HG03354 (cell line): ENCODE measurements around the gene ZNF778.

Source experiments
- ATAC-seq: cut with Tn5 transposase; IDR thresholded peaks from one replicate; pipeline ENCODE4 v1.9.1; 2021; ENCODE audit warnings: mild to moderate bottlenecking; ENCODE audit not compliant: unreplicated experiment, poor library complexity, severe bottlenecking

ZNF778 gene

DNA sequence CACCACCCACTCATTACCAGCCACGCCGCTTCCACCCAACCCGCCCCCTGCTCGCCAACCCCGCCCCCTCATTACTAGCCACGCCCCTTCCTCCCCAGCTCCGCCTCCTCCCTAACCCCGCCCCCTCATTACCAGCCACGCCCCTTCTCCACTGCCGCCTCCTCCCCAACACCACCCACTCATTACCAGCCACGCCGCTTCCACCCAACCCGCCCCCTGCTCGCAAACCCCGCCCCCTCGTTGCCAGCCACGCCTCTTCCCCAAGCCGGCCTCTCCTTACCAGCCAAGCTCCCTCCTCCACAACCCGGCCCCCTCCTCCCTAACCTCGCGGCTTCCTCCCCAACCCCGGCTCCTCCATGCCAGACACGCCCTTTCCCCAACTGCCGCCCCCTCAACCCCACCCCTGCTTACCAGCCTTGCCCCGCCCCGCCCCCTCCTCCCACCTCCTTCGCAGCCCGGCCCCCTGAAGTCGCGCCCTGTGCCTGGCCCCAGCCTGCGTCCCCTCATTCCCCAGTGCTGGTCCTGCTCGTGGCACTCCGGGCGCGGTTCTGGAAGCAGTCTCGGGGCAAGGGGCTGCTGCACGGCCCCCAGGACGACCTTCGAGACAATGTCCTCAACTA is 24.4 kb upstream of the ZNF778 start:
- ATAC-seq, result no peak

- ATAC-seq, result no peak
These were observed 23.8 kb upstream of the ZNF778 start for GRCh38 chr16:89193576-89194293.

- no peak for ATAC-seq
These were observed 22.9 kb upstream of the ZNF778 start for GRCh38 chr16:89194340-89195311.

DNA sequence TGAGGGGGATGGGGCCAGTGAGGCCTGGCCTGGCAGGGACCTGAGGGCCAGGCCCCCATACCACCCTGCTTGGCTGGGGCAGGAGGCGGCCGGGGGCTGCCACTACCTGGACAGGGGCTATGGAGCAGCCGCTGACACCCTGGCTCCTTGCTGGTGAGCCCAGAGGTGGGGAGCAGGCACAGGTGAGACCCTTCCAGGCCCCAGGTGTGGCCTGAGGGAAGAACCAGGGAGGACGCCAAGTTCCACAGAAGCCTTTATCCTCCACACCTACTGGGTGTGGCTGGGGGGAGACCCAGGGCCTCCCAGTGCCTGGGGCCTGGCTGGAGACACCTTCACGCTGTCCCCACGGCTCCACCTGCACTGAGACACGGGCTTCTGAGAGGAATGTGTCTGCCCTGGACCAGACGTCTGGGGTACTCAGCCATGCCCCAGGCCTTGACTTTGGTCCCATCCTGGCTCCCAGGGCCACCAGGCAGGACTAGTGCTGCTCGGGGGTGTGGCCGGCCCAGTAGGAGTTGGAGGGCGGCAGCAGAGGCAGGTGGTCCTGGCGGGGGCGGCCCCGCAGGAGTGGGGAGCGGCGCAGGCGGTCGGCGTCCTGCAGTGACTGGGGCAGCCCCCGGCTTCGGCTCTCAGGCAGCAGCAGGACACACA is 21.9 kb upstream of the ZNF778 start:
- no peak for ATAC-seq

- no peak for ATAC-seq
These were observed 20.4 kb upstream of the ZNF778 start for GRCh38 chr16:89197033-89197632.

- ATAC-seq, result no peak
These were observed 19.7 kb upstream of the ZNF778 start for GRCh38 chr16:89197633-89198416.

DNA sequence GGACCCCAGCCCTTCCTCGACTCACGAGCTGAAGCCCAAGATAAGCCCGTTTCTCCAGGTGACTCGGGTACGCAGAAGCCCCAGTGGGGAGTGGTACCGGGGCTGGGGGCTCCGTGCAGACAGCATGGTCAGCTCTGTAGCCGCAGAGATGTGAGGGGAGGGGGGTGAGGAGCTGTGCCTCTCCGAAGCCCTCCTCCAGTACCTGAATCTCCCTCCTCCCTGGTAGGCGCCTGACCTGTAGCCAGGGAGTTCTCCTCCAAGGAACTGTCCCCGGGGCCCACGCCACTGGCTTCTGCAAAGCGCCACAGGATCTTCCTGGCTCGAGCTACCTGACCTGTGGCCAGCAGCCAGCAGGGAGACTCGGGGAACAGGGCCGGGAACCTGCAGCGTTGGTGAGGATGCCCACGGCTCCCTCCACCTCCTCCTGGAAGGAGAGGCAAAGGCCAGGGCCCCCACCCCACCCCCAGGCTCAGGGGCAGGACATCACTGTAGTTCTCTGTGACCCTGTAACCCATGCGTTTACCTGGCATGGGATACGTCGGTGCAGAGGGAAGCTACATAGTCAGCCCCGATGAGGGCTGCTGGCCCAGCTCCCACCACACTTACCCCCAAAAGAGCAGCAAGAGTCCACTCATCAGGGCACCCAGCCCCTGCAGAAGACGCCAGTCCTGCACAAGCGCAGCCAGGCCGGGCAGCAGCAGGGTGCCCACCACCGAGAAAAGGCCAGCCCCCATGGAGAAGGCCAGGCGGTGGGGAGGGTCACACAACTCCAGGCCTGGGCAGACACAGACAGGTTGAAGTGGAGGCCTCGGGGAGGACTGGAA is 18.9 kb upstream of the ZNF778 start:
- no peak for ATAC-seq

- ATAC-seq, result no peak
These were observed 18.0 kb upstream of the ZNF778 start for GRCh38 chr16:89199241-89200123.

- no peak for ATAC-seq
These were observed 17.2 kb upstream of the ZNF778 start, which contains the start of gene SLC22A31 for GRCh38 chr16:89200124-89200849. Gene SLC22A31, minus strand, starts transcription at chr16:89200537. Its CDS starts 36 bp downstream, at chr16:89200501.

DNA sequence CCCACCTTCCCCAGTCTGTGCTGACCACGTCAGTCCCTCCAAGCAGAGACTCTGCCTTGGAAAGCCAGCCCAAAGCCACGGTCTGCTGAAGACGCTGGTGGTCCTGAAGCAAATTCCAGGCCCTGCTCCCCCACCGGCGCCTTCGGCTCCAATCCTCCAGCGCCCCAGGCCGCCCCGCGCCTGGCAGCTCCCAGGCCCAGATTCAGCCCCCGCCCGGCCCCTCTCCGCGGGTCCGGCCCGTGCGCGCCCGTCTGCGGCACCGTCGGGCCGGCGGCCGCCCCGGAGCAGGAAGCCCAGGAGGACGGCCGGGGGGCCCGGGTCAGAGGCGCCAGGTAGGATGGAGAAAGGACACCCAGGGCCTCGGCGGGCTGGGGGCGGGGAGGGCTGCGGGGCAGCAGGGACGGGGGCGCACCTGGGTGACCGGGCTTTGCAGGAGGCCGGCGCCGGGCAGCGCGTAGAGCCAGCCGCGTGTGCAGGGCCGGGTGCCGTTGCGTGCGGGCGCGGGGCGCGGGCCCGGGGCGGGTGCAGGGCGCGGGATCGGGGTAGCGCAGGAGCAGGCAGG is 16.6 kb upstream of the ZNF778 start:
- ATAC-seq, result no peak

- peak; percentile 51 for ATAC-seq
These were observed 15.8 kb upstream of the ZNF778 start for GRCh38 chr16:89201439-89202377.

DNA sequence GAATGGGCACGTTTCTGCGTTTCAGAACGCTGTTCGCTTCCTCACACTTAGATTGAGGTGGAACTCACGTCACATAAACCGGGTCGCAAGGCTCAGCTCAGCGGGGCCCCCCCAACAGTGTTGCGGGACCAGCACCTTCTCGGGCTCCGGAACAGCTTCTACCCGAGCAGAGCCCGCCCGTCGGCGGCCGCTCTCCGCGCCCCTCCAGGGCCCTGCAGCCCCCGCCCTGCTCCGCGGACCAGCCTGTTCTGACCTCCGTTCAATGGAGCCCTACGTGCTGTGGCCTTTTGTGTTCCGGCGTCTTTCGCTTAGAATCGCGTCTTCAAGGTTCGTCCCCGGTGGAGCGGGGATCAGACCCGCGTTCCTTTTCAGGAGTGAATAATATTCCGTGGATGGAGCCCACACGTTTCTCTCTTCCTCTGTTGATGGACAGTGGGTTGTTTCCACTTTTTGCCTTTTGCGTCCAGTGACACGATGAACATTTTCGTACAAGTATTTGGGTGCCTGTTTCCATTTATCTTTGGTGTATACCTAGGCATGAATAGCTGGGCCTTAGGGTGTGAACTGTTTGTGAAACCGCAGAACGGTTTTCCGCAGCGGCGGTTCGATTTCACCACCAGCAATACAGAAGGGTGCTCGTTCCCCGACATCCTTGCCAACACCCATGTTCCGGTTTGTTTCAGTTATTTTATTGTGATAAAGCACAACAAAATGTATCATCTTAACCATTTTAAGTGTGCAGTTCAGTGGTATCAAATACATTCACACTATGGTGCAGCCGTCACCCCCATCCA is 14.9 kb upstream of the ZNF778 start:
- no peak for ATAC-seq

- no peak for ATAC-seq
These were observed 9.5 kb upstream of the ZNF778 start for GRCh38 chr16:89207993-89208392.

GRCh38 chr16:89209522-89210044 is 7.9 kb upstream of the ZNF778 start:
- no peak for ATAC-seq
